HepG2 (cell line): Measurements from ENCODE around the gene TECPR1.

Experiments used
- CBX5 ChIP-seq: sonication (generic); formaldehyde crosslinking; IDR thresholded peaks from 2 replicates; pipeline ENCODE4 v1.4.0; 2020; ENCODE audit warnings: missing genetic modification reagents, borderline replicate concordance
- FOXJ3 ChIP-seq: sonication (generic); formaldehyde crosslinking; IDR thresholded peaks from 2 replicates; pipeline ENCODE4 v1.4.0; 2020; ENCODE audit warnings: missing genetic modification reagents, mild to moderate bottlenecking, borderline replicate concordance
- KLF16 ChIP-seq, 2 experiments: sonication (generic) in 1 of 2; formaldehyde crosslinking in 1 of 2; IDR thresholded peaks; 2 replicates each; pipeline versions ENCODE4 v1.6.1 to v1.8.0; 2016 to 2023; ENCODE audit warnings: missing genetic modification reagents in 2 of 2, missing compliant biosample characterization in 1 of 2
- TBX3 ChIP-seq: fragments of 450-650 bp; IDR thresholded peaks from 2 replicates; pipeline ENCODE4 v1.6.1; 2017; ENCODE audit warnings: antibody characterized with exemption, mild to moderate bottlenecking, inconsistent platforms, borderline replicate concordance
- TCF12 ChIP-seq, 2 experiments: fragments of 450-650 bp in 1 of 2; sonication (generic) in 1 of 2; formaldehyde crosslinking in 1 of 2; IDR thresholded peaks; 2 replicates each; pipeline versions ENCODE4 v1.6.1 to v1.8.0; 2017 to 2022; ENCODE audit warnings: antibody characterized with exemption in 1 of 2, mild to moderate bottlenecking in 1 of 2, missing genetic modification reagents in 1 of 2, moderate library complexity in 1 of 2
- TMF1 ChIP-seq: sonication (generic); formaldehyde crosslinking; IDR thresholded peaks from 2 replicates; pipeline ENCODE4 v1.8.1; 2022; ENCODE audit warnings: low read depth, missing genetic modification reagents
- ZNF737 ChIP-seq: sonication (generic); formaldehyde crosslinking; IDR thresholded peaks from 2 replicates; pipeline ENCODE4 v1.5.0; 2020; ENCODE audit warnings: missing genetic modification reagents, mild to moderate bottlenecking, borderline replicate concordance
- TF ChIP-seq, protein P1 (sequence below): sonication (generic); formaldehyde crosslinking; IDR thresholded peaks from 2 replicates; pipeline ENCODE4 v1.5.0; 2020; ENCODE audit warnings: mild to moderate bottlenecking, missing genetic modification reagents, moderate library complexity
- TF ChIP-seq, protein P2 (sequence below): sonication (generic); formaldehyde crosslinking; IDR thresholded peaks from 2 replicates; pipeline ENCODE4 v1.5.0; 2020; ENCODE audit warnings: mild to moderate bottlenecking, missing genetic modification reagents, borderline replicate concordance
- TF ChIP-seq, protein P3 (sequence below): sonication (generic); formaldehyde crosslinking; IDR thresholded peaks from 2 replicates; pipeline ENCODE4 v1.5.0; 2020; ENCODE audit warnings: missing genetic modification reagents
- TF ChIP-seq, protein P4 (sequence below): sonication (generic); formaldehyde crosslinking; IDR thresholded peaks from 2 replicates; pipeline ENCODE4 v1.4.0; 2020; ENCODE audit warnings: missing genetic modification reagents
- TF ChIP-seq, protein P5 (sequence below): IDR thresholded peaks from 2 replicates; pipeline ENCODE4 v1.6.1; 2016

DNA sequence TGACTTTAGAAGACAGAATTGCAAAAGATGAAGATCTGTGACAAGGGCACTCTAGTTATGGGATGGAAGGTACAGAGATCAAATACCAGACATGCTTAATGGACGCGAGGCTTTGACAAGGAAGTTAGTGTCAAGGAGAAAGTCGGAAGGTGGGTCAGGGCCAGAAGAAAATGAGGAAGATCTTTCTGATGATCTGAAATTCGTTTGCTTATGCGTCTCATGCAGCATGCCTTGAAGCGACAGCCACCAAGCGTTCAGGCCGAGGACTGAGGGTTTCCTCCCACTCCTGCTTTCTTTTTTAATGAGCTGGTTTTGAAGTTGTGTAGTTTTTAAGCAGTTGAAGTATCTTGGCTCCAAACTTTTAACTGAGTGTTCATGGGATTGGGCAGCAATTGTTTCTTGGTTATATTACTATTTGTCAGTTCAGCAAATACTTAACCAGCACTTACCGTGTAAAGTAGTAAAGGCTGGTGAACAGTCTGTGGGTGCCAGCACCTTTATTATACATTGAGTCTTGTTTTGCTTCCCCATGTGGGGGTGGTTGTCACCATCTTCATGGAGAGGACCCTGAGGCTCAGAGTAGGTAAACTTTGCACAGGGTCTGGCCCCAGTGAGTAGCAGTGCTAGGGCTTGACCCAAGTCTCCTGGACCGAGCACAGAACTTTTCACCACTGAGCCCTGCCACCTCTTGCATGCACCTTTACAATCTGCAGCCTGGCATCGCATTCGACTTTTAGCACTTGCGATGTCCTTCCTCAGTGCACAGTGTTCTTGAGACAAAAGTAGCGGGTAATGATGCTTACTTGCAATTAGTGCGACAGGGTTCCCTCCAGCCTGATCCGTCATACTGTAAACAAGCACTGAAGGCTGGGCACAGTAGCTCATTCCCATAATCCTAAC, 55.1 kb downstream of the TECPR1 start:
- TF ChIP-seq KLF16 (CRISPR knock-in tag; IDR thresholded peaks at IDR 0.05) (no peak), FOXJ3 (CRISPR knock-in tag) (no peak), ZNF737 (no peak), TBX3 (no peak), TMF1 (CRISPR knock-in tag) (no peak), TCF12 (IDR thresholded peaks at IDR 0.05) (no peak), TCF12 (CRISPR knock-in tag; IDR thresholded peaks at IDR 0.05) (no peak), CBX5 (CRISPR knock-in tag) (no peak)
- TF ChIP-seq, protein P1, sequence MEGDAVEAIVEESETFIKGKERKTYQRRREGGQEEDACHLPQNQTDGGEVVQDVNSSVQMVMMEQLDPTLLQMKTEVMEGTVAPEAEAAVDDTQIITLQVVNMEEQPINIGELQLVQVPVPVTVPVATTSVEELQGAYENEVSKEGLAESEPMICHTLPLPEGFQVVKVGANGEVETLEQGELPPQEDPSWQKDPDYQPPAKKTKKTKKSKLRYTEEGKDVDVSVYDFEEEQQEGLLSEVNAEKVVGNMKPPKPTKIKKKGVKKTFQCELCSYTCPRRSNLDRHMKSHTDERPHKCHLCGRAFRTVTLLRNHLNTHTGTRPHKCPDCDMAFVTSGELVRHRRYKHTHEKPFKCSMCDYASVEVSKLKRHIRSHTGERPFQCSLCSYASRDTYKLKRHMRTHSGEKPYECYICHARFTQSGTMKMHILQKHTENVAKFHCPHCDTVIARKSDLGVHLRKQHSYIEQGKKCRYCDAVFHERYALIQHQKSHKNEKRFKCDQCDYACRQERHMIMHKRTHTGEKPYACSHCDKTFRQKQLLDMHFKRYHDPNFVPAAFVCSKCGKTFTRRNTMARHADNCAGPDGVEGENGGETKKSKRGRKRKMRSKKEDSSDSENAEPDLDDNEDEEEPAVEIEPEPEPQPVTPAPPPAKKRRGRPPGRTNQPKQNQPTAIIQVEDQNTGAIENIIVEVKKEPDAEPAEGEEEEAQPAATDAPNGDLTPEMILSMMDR (CRISPR knock-in tag) = no peak
- TF ChIP-seq, protein P2, sequence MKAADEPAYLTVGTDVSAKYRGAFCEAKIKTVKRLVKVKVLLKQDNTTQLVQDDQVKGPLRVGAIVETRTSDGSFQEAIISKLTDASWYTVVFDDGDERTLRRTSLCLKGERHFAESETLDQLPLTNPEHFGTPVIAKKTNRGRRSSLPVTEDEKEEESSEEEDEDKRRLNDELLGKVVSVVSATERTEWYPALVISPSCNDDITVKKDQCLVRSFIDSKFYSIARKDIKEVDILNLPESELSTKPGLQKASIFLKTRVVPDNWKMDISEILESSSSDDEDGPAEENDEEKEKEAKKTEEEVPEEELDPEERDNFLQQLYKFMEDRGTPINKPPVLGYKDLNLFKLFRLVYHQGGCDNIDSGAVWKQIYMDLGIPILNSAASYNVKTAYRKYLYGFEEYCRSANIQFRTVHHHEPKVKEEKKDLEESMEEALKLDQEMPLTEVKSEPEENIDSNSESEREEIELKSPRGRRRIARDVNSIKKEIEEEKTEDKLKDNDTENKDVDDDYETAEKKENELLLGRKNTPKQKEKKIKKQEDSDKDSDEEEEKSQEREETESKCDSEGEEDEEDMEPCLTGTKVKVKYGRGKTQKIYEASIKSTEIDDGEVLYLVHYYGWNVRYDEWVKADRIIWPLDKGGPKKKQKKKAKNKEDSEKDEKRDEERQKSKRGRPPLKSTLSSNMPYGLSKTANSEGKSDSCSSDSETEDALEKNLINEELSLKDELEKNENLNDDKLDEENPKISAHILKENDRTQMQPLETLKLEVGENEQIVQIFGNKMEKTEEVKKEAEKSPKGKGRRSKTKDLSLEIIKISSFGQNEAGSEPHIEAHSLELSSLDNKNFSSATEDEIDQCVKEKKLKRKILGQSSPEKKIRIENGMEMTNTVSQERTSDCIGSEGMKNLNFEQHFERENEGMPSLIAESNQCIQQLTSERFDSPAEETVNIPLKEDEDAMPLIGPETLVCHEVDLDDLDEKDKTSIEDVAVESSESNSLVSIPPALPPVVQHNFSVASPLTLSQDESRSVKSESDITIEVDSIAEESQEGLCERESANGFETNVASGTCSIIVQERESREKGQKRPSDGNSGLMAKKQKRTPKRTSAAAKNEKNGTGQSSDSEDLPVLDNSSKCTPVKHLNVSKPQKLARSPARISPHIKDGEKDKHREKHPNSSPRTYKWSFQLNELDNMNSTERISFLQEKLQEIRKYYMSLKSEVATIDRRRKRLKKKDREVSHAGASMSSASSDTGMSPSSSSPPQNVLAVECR (CRISPR knock-in tag) = no peak
- TF ChIP-seq, protein P3, sequence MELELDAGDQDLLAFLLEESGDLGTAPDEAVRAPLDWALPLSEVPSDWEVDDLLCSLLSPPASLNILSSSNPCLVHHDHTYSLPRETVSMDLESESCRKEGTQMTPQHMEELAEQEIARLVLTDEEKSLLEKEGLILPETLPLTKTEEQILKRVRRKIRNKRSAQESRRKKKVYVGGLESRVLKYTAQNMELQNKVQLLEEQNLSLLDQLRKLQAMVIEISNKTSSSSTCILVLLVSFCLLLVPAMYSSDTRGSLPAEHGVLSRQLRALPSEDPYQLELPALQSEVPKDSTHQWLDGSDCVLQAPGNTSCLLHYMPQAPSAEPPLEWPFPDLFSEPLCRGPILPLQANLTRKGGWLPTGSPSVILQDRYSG = no peak
- TF ChIP-seq, protein P4, sequence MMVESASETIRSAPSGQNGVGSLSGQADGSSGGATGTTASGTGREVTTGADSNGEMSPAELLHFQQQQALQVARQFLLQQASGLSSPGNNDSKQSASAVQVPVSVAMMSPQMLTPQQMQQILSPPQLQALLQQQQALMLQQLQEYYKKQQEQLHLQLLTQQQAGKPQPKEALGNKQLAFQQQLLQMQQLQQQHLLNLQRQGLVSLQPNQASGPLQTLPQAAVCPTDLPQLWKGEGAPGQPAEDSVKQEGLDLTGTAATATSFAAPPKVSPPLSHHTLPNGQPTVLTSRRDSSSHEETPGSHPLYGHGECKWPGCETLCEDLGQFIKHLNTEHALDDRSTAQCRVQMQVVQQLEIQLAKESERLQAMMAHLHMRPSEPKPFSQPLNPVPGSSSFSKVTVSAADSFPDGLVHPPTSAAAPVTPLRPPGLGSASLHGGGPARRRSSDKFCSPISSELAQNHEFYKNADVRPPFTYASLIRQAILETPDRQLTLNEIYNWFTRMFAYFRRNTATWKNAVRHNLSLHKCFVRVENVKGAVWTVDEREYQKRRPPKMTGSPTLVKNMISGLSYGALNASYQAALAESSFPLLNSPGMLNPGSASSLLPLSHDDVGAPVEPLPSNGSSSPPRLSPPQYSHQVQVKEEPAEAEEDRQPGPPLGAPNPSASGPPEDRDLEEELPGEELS (CRISPR knock-in tag) = no peak
- TF ChIP-seq, protein P5, sequence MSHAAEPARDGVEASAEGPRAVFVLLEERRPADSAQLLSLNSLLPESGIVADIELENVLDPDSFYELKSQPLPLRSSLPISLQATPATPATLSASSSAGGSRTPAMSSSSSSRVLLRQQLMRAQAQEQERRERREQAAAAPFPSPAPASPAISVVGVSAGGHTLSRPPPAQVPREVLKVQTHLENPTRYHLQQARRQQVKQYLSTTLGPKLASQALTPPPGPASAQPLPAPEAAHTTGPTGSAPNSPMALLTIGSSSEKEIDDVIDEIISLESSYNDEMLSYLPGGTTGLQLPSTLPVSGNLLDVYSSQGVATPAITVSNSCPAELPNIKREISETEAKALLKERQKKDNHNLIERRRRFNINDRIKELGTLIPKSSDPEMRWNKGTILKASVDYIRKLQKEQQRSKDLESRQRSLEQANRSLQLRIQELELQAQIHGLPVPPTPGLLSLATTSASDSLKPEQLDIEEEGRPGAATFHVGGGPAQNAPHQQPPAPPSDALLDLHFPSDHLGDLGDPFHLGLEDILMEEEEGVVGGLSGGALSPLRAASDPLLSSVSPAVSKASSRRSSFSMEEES (CRISPR knock-in tag) = no peak
